DOHH2 (cell line): Measurements from ENCODE around the gene DDR2.

ENCODE experiments used
- CTCF ChIP-seq: fragments of 200-600 bp; sonication (generic); IDR thresholded peaks from one replicate; pipeline ENCODE4 v1.5.1; 2014; ENCODE audit warnings: antibody characterized with exemption, mild to moderate bottlenecking, low read depth, low read length; ENCODE audit not compliant: poor library complexity, severe bottlenecking
- EZH2phosphoT487 ChIP-seq: fragments of 200-600 bp; sonication (generic); IDR thresholded peaks from 2 replicates; pipeline ENCODE4 v1.6.1; 2017; ENCODE audit warnings: borderline replicate concordance, mild to moderate bottlenecking, antibody characterized with exemption, low read length, moderate library complexity, mixed read lengths

- no peak for TF ChIP-seq CTCF
- TF ChIP-seq EZH2phosphoT487 = no peak
Observed at GRCh38 chr1:162703708-162704107, 71.4 kb downstream of the DDR2 start.
